HL-60 (cell line): ENCODE data around the gene PRAMEF10.
"Not testable (repeated sequence)": the region's sequence is repeated elsewhere in the genome, so short reads cannot be mapped to it uniquely, and the experiment has no call there.

Source experiments
- DNase-seq, 2 experiments: peaks; one replicate each; pipeline ENCODE4 v3.0.0-alpha.2; 2010 to 2020; ENCODE audit warnings: low read depth in 1 of 2, low spot score in 1 of 2
- H3K27ac ChIP-seq: fragments of 250-450 bp; sonication (Bioruptor Pico); replicated peaks from 2 replicates; pipeline ENCODE4 v1.5.1; 2020; ENCODE audit warnings: mild to moderate bottlenecking, moderate library complexity
- H3K27me3 ChIP-seq: fragments of 250-450 bp; sonication (Bioruptor Pico); 2 replicates; pipeline ENCODE4 v1.5.1; 2021; ENCODE audit warnings: mild to moderate bottlenecking, moderate library complexity; ENCODE audit not compliant: insufficient read depth, poor library complexity, severe bottlenecking
- H3K4me3 ChIP-seq: replicated peaks from 2 replicates; pipeline ENCODE4 v1.5.1; 2011; ENCODE audit warnings: mild to moderate bottlenecking, control low read depth, low read length; ENCODE audit not compliant: insufficient read depth
- GABPA ChIP-seq: IDR thresholded peaks from 2 replicates; pipeline ENCODE4 v1.6.1; 2012; ENCODE audit warnings: low read depth
- POLR2AphosphoS5 ChIP-seq: IDR thresholded peaks from 2 replicates; pipeline ENCODE4 v1.6.1; 2012; ENCODE audit warnings: low read depth
- SPI1 ChIP-seq: IDR thresholded peaks from 2 replicates; pipeline ENCODE4 v1.6.1; 2012; ENCODE audit warnings: low read depth, mild to moderate bottlenecking, borderline replicate concordance
- TF ChIP-seq, protein P1 (sequence below): IDR thresholded peaks from 2 replicates; pipeline ENCODE4 v1.6.1; 2012; ENCODE audit warnings: low read depth; ENCODE audit not compliant: insufficient replicate concordance
- TF ChIP-seq, protein P2 (sequence below): IDR thresholded peaks from one replicate; pipeline ENCODE4 v1.5.1; 2011; ENCODE audit warnings: low read length, control low read depth, inconsistent platforms; ENCODE audit not compliant: insufficient read depth

Gene PRAMEF10

GRCh38 chr1:12851779-12852178 lies 46.3 kb downstream of the PRAMEF10 start:
- H3K27me3 ChIP-seq, result no peaks in the 10 kb centered on the region
- TF ChIP-seq, protein P1, sequence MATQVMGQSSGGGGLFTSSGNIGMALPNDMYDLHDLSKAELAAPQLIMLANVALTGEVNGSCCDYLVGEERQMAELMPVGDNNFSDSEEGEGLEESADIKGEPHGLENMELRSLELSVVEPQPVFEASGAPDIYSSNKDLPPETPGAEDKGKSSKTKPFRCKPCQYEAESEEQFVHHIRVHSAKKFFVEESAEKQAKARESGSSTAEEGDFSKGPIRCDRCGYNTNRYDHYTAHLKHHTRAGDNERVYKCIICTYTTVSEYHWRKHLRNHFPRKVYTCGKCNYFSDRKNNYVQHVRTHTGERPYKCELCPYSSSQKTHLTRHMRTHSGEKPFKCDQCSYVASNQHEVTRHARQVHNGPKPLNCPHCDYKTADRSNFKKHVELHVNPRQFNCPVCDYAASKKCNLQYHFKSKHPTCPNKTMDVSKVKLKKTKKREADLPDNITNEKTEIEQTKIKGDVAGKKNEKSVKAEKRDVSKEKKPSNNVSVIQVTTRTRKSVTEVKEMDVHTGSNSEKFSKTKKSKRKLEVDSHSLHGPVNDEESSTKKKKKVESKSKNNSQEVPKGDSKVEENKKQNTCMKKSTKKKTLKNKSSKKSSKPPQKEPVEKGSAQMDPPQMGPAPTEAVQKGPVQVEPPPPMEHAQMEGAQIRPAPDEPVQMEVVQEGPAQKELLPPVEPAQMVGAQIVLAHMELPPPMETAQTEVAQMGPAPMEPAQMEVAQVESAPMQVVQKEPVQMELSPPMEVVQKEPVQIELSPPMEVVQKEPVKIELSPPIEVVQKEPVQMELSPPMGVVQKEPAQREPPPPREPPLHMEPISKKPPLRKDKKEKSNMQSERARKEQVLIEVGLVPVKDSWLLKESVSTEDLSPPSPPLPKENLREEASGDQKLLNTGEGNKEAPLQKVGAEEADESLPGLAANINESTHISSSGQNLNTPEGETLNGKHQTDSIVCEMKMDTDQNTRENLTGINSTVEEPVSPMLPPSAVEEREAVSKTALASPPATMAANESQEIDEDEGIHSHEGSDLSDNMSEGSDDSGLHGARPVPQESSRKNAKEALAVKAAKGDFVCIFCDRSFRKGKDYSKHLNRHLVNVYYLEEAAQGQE, result no peak
- no peak for TF ChIP-seq POLR2AphosphoS5
- TF ChIP-seq, protein P2, sequence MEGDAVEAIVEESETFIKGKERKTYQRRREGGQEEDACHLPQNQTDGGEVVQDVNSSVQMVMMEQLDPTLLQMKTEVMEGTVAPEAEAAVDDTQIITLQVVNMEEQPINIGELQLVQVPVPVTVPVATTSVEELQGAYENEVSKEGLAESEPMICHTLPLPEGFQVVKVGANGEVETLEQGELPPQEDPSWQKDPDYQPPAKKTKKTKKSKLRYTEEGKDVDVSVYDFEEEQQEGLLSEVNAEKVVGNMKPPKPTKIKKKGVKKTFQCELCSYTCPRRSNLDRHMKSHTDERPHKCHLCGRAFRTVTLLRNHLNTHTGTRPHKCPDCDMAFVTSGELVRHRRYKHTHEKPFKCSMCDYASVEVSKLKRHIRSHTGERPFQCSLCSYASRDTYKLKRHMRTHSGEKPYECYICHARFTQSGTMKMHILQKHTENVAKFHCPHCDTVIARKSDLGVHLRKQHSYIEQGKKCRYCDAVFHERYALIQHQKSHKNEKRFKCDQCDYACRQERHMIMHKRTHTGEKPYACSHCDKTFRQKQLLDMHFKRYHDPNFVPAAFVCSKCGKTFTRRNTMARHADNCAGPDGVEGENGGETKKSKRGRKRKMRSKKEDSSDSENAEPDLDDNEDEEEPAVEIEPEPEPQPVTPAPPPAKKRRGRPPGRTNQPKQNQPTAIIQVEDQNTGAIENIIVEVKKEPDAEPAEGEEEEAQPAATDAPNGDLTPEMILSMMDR, result no peak
- TF ChIP-seq GABPA, result no peak
- no peak for TF ChIP-seq SPI1
- H3K4me3 ChIP-seq, result no peak overlapping the region
- DNase-seq, result no peak
- H3K27ac ChIP-seq, result no peak overlapping the region

GRCh38 chr1:12848620-12849019 lies 49.5 kb downstream of the PRAMEF10 start, which contains the start of gene HNRNPCL1:
Gene HNRNPCL1, minus strand, starts transcription at chr1:12848720. Its CDS starts 431 bp downstream, at chr1:12848289.
- H3K27me3 ChIP-seq, H3K27ac ChIP-seq, DNase-seq, H3K4me3 ChIP-seq: not testable (repeated sequence)
